K562 (cell line): ENCODE data around the gene ACY1. TPM values are rescaled to one million over a fixed set of nuclear protein-coding genes. Genes with fewer than 3 reads are reported as not detected.

Experiments
- ATAC-seq: fragments of 200-7000 bp; cut with Tn5 transposase; 3 replicates; pipeline ENCODE4 v1.9.1; 2020; ENCODE audit warnings: moderate library complexity
- BruUV-seq: library from RNA; stranded (reverse); fragments of 400-500 nt; replicated peaks from 2 replicates; lab custom pipeline; 2021; lab: Mats Ljungman, UMichigan
- CTCF ChIA-PET: fragments of 300-600 bp; formaldehyde crosslinking; extraction: SDS; loops from one replicate; lab custom pipeline; 2021; ENCODE audit warnings: low intra/inter-chr PET ratio; lab: Yijun Ruan, JAX
- POLR2A ChIA-PET: fragments of 300-600, 350-650 bp; sonication (Branson Sonifier 250); formaldehyde crosslinking; extraction: SDS; loops from one replicate; lab custom pipeline; 2021; ENCODE audit warnings: antibody characterized with exemption, inconsistent platforms; lab: Yijun Ruan, JAX
- DNase-seq, 4 experiments: peaks; one replicate each; pipeline versions ENCODE4 v3.0.0 to v3.0.0-alpha.2; 2011 to 2018; ENCODE audit warnings: low spot score in 3 of 4, mixed read lengths in 3 of 4; ENCODE audit errors: extremely low read depth in 1 of 4
- FAIRE-seq: peaks from 2 replicates; lab custom pipeline; 2011; peaks lifted over from hg19 to GRCh38; lab: Jason Lieb, UNC
- H2AFZ ChIP-seq: 2 replicates; pipeline ENCODE4 v1.6.0; 2011; ENCODE audit warnings: low read depth, low read length, control low read depth, inconsistent platforms
- H3K27ac ChIP-seq: fragments of 200-600 bp; 3 replicates; pipeline ENCODE4 v1.8.0; 2011; ENCODE audit warnings: low read depth, mild to moderate bottlenecking, control low read depth, inconsistent platforms, low read length, moderate library complexity, mixed read lengths; ENCODE audit errors: extremely low read depth
- H3K27me3 ChIP-seq, 2 experiments: fragments of 300-600 bp in 1 of 2; 2 replicates in 1 of 2; 3 replicates in 1 of 2; pipeline versions ENCODE4 v1.6.0 to v1.8.0; 2011; ENCODE audit warnings: inconsistent platforms in 2 of 2, low read length in 2 of 2, mild to moderate bottlenecking in 1 of 2, mixed read lengths in 1 of 2, moderate library complexity in 1 of 2; ENCODE audit not compliant: control insufficient read depth in 2 of 2, insufficient read depth in 2 of 2
- H3K36me3 ChIP-seq: fragments of 300-600 bp; 3 replicates; pipeline ENCODE4 v1.8.0; 2011; ENCODE audit warnings: mild to moderate bottlenecking, low read length, inconsistent platforms; ENCODE audit not compliant: control insufficient read depth, insufficient read depth
- H3K4me1 ChIP-seq, 2 experiments: fragments of 200-600 bp in 1 of 2; replicated peaks in 1 of 2; 2 replicates in 1 of 2; 3 replicates in 1 of 2; pipeline versions ENCODE4 v1.5.1 to v1.8.0; 2011; ENCODE audit warnings: inconsistent platforms in 2 of 2, low read length in 2 of 2, mild to moderate bottlenecking in 1 of 2, mixed read lengths in 1 of 2, moderate library complexity in 1 of 2; ENCODE audit not compliant: control insufficient read depth in 2 of 2, insufficient read depth in 2 of 2
- H3K4me2 ChIP-seq: 2 replicates; pipeline ENCODE4 v1.6.1; 2011; ENCODE audit warnings: low read length, control low read depth, inconsistent platforms, mixed read lengths; ENCODE audit not compliant: insufficient read depth
- H3K4me3 ChIP-seq: fragments of 200-600 bp; sonication (generic), shearing (Covaris generic); 2 replicates; pipeline ENCODE4 v1.5.1; 2016; ENCODE audit warnings: control low read depth, inconsistent platforms
- H3K79me2 ChIP-seq: fragments of 200-600 bp; 3 replicates; pipeline ENCODE4 v1.8.0; 2011; ENCODE audit warnings: low read length, inconsistent platforms; ENCODE audit not compliant: control insufficient read depth, insufficient read depth
- H3K9ac ChIP-seq, 2 experiments: 2 replicates each; pipeline versions ENCODE4 v1.6.0 to v1.6.1; 2011; ENCODE audit warnings: low read depth in 2 of 2, low read length in 2 of 2, control low read depth in 1 of 2, inconsistent platforms in 1 of 2, mild to moderate bottlenecking in 1 of 2, mixed read lengths in 1 of 2; ENCODE audit not compliant: insufficient read depth in 1 of 2
- H3K9me1 ChIP-seq: one replicate; pipeline ENCODE4 v1.6.0; 2011; ENCODE audit warnings: inconsistent platforms, mild to moderate bottlenecking, low read length, moderate library complexity; ENCODE audit not compliant: control insufficient read depth, insufficient read depth
- H3K9me3 ChIP-seq: replicated peaks from 2 replicates; pipeline ENCODE4 v1.5.1; 2011; ENCODE audit warnings: low read depth, low read length, inconsistent platforms; ENCODE audit not compliant: control insufficient read depth, insufficient read depth
- H4K20me1 ChIP-seq: replicated peaks from 2 replicates; pipeline ENCODE4 v1.6.1; 2011; ENCODE audit warnings: low read length, inconsistent platforms, mixed read lengths; ENCODE audit not compliant: control insufficient read depth, insufficient read depth
- FIP1L1 ChIP-seq: fragments of 200-400 bp; formaldehyde crosslinking; IDR thresholded peaks from 2 replicates; pipeline ENCODE4 v1.6.1; 2018; ENCODE audit warnings: mild to moderate bottlenecking, low read depth, low read length; ENCODE audit not compliant: poor library complexity, severe bottlenecking
- HDAC1 ChIP-seq, 2 experiments: fragments of 450-650 bp; IDR thresholded peaks; 2 replicates each; pipeline ENCODE4 v1.6.1; 2016 to 2017; ENCODE audit warnings: inconsistent platforms in 1 of 2, mild to moderate bottlenecking in 1 of 2, moderate library complexity in 1 of 2
- IRF1 ChIP-seq: sonication (generic); formaldehyde crosslinking; IDR thresholded peaks from 2 replicates; pipeline ENCODE4 v1.8.0; 2022; ENCODE audit warnings: missing genetic modification reagents, mild to moderate bottlenecking, borderline replicate concordance
- JUN ChIP-seq, 2 experiments: sonication (generic) in 1 of 2; formaldehyde crosslinking in 1 of 2; IDR thresholded peaks; 2 replicates each; pipeline versions ENCODE4 v1.6.1 to v1.8.0; 2012 to 2022; ENCODE audit warnings: borderline replicate concordance in 2 of 2, mild to moderate bottlenecking in 2 of 2, improper control_type of control experiment in 1 of 2, low read depth in 1 of 2, low read length in 1 of 2, missing genetic modification reagents in 1 of 2
- LCOR ChIP-seq: sonication (generic); formaldehyde crosslinking; IDR thresholded peaks from 2 replicates; pipeline ENCODE4 v1.8.0; 2022; ENCODE audit warnings: mild to moderate bottlenecking, missing genetic modification reagents
- MTF1 ChIP-seq: fragments of 250-450 bp; sonication (Bioruptor Pico); IDR thresholded peaks from 2 replicates; pipeline ENCODE4 v1.9.0; 2021; ENCODE audit warnings: moderate library complexity, mild to moderate bottlenecking, inconsistent platforms, borderline replicate concordance
- MXD1 ChIP-seq: fragments of 250-450 bp; sonication (Bioruptor Pico); IDR thresholded peaks from 2 replicates; pipeline ENCODE4 v1.8.0; 2021; ENCODE audit warnings: borderline replicate concordance, mild to moderate bottlenecking, moderate library complexity; ENCODE audit not compliant: poor library complexity, severe bottlenecking
- NCOA1 ChIP-seq: fragments of 450-650 bp; IDR thresholded peaks from 2 replicates; pipeline ENCODE4 v1.6.1; 2016; ENCODE audit warnings: low read depth
- NR2C2 ChIP-seq, 2 experiments: fragments of 200-800 bp in 1 of 2; sonication (Bioruptor generic) in 1 of 2; sonication (generic) in 1 of 2; formaldehyde crosslinking in 1 of 2; IDR thresholded peaks; 2 replicates each; pipeline versions ENCODE4 v1.6.1 to v1.8.0; 2016 to 2022; ENCODE audit warnings: mild to moderate bottlenecking in 1 of 2, missing compliant biosample characterization in 1 of 2, missing genetic modification characterization in 1 of 2, missing genetic modification reagents in 1 of 2
- PHF20 ChIP-seq: fragments of 450-650 bp; IDR thresholded peaks from 2 replicates; pipeline ENCODE4 v1.6.1; 2018; ENCODE audit not compliant: partially characterized antibody
- SIN3B ChIP-seq: fragments of 450-650 bp; IDR thresholded peaks from 2 replicates; pipeline ENCODE4 v1.6.1; 2017; ENCODE audit warnings: low read depth, mild to moderate bottlenecking, moderate library complexity
- SUPT5H ChIP-seq: fragments of 450-650 bp; IDR thresholded peaks from 2 replicates; pipeline ENCODE4 v1.6.1; 2016
- ZNF143 ChIP-seq: sonication (generic); formaldehyde crosslinking; IDR thresholded peaks from 2 replicates; pipeline ENCODE4 v1.9.0; 2022; ENCODE audit warnings: mild to moderate bottlenecking, missing genetic modification reagents
- ZNF347 ChIP-seq: fragments of 450-650 bp; formaldehyde crosslinking; IDR thresholded peaks from 2 replicates; pipeline ENCODE4 v1.4.0; 2020; ENCODE audit warnings: low read depth, mild to moderate bottlenecking, moderate library complexity
- ZNF512 ChIP-seq: IDR thresholded peaks from 2 replicates; pipeline ENCODE4 v1.6.1; 2016; ENCODE audit warnings: missing genetic modification characterization, missing compliant biosample characterization
- ZNF76 ChIP-seq: fragments of 250-450 bp; sonication (Bioruptor Pico); IDR thresholded peaks from 2 replicates; pipeline ENCODE4 v1.4.0; 2020; ENCODE audit warnings: mild to moderate bottlenecking, moderate library complexity, borderline replicate concordance
- WGBS: fragments of 100-300 bp; shearing (Covaris generic); methylation state at CpG from one replicate; pipeline ENCODE4 v1.1.6; 2016; ENCODE audit warnings: low coverage, mixed read lengths; ENCODE audit not compliant: insufficient coverage; ENCODE audit errors: missing lambda C conversion rate; 5-methylcytosine and 5-hydroxymethylcytosine counted together
- in situ Hi-C: fragments of 300-500 bp; cut with MboI; formaldehyde crosslinking; loops from 4 replicates; pipeline ENCODE4 v1.15.0; 2018; ENCODE audit warnings: inconsistent platforms, mixed read lengths
- intact Hi-C: fragments of 100-400 bp; cut with micrococcal nuclease; formaldehyde crosslinking; loops from 2 replicates; pipeline ENCODE4 v1.14.2; 2022
- polyA plus RNA-seq, 8 experiments: library from polyadenylated mRNA; depleted of rRNA in 4 of 8; stranded (reverse) in 5 of 8; unstranded in 3 of 8; fragments of >200 nt; fragmentation: Nextera tagmentation in 2 of 8; fragmentation: Illumina TruSeq in 1 of 8; extraction: Ambion mirVana in 2 of 8; extraction: Trizol in 1 of 8; gene quantifications; 2 replicates each; pipeline versions ENCODE4 v1.2.1 to v1.2.3, GENCODE V29; 2011 to 2014; ENCODE audit warnings: inconsistent platforms in 1 of 8, missing spikeins in 1 of 8
- total RNA-seq, 7 experiments: library from RNA; depleted of rRNA in 6 of 7; stranded (reverse); fragments of >200 nt in 6 of 7; fragmentation: Illumina TruSeq in 2 of 7; extraction: Trizol in 2 of 7; gene quantifications; 2 replicates each; pipeline versions ENCODE4 v1.2.1 to v1.2.3, GENCODE V29; 2011 to 2021; ENCODE audit warnings: low replicate concordance in 1 of 7

ACY1 gene
- total and polyA plus RNA-seq, 9 of the 15 experiments (the other 6 are each of a cell fraction or from before 2014, with no cell fraction given), result 70.7 to 195 (median 123) TPM

- no peak for TF ChIP-seq ZNF512 (tag)
- TF ChIP-seq HDAC1 (IDR thresholded peaks at IDR 0.05), result peak in 1 of 2 experiments; percentile 61; a peak in 1 of 4 replicates
- no peak for TF ChIP-seq MTF1
- TF ChIP-seq ZNF347 (CRISPR knock-in tag), result no peak
- no peak for TF ChIP-seq JUN (IDR thresholded peaks at IDR 0.05; ENCODE audit: borderline replicate concordance, low read depth, low read length)
- TF ChIP-seq JUN (CRISPR knock-in tag; IDR thresholded peaks at IDR 0.05; ENCODE audit: borderline replicate concordance), result no peak
- TF ChIP-seq, all 486 proteins: peak for 4
Measured at GRCh38 chr3:51941463-51941797, 41.9 kb upstream of the ACY1 start (continued).

GRCh38 chr3:51941798-51942602 lies 41.3 kb upstream of the ACY1 start, which contains the start of the genes PARP3 and RRP9:
Gene PARP3, plus strand, starts transcription at chr3:51942363. Its CDS starts 993 bp downstream, at chr3:51943356.
Gene RRP9, minus strand, starts transcription at chr3:51941904. Its CDS starts 37 bp downstream, at chr3:51941867.
- H3K4me2 ChIP-seq, result peak within 1 kb of the TSS; percentile 87
- H3K27me3 ChIP-seq, result no peaks in the 10 kb centered on the region
- under 1% methylated on average over 41 of the region's 67 CpGs for WGBS
- no peak for TF ChIP-seq ZNF143 (CRISPR knock-in tag)
- TF ChIP-seq PHF20, result peak; percentile 31
- TF ChIP-seq NR2C2 (CRISPR knock-in tag; IDR thresholded peaks at IDR 0.05), result no peak
- TF ChIP-seq NR2C2 (tag; IDR thresholded peaks at IDR 0.05), result peak; percentile 95
- TF ChIP-seq ZNF76 (CRISPR knock-in tag), result no peak
- TF ChIP-seq SIN3B, result no peak; the same call in 1 of the 2 replicates
- TF ChIP-seq MXD1 (CRISPR knock-in tag), result peak; percentile 90
- TF ChIP-seq SUPT5H, result peak; percentile 58; the same call in 1 of the 2 replicates
- peak; percentile 88 for TF ChIP-seq FIP1L1
- 0 out of 2 replicates have a peak, but pooled peaks have one; percentile 38 for TF ChIP-seq LCOR (CRISPR knock-in tag)
- TF ChIP-seq NCOA1, result no peak
- TF ChIP-seq IRF1 (CRISPR knock-in tag), result no peak

More at GRCh38 chr3:51941798-51942602, 41.3 kb upstream of the ACY1 start, which contains the start of the genes PARP3 and RRP9:
- ChIA-PET POLR2A (interaction anchor here (0.5 to 1.3 kb wide), 9 partner anchors 12 to 1280 kb away, joined by 3 to 6 read pairs (median 4); partner anchors contain the start of gene ACY1), CTCF (interaction anchor here (1.0 kb wide), 1 partner anchor 202 kb away, joined by 4 read pairs; no protein-coding TSS in a partner anchor)
- peaks cover 5% of the 10 kb centered on the region for H3K9me1 ChIP-seq
- H3K27ac ChIP-seq, result peak within 1 kb of the TSS; percentile 88
- peaks cover 35% of the 10 kb centered on the region; the same call in 2 of the 3 replicates for H3K36me3 ChIP-seq
- peak; percentile 96 for ATAC-seq
- H3K4me3 ChIP-seq, result peak within 1 kb of the TSS; percentile 90
- peak; percentile 93 to 99 (median 96) for DNase-seq
- intact Hi-C loops (loop anchor here (1.0 to 5.0 kb wide), 5 partner anchors 32 to 200 kb away; partner anchors contain the start of genes ABHD14B, DUSP7 and RPL29), in situ Hi-C loops (no loop called here)
- peaks cover 35% of the 10 kb centered on the region for H3K79me2 ChIP-seq
- H4K20me1 ChIP-seq, result no peaks in the 10 kb centered on the region
- no peaks in the 10 kb centered on the region for H3K9me3 ChIP-seq
- peak within 1 kb of the TSS; percentile 86 to 92 for H3K9ac ChIP-seq
- BruUV-seq, result TSS peak; percentile 92
- H3K4me1 ChIP-seq, result peaks cover 19 to 33% of the 10 kb centered on the region in 2 experiments; a peak in 4 of 5 replicates
- FAIRE-seq, result peak; percentile 99
- peak within 1 kb of the TSS; percentile 87 for H2AFZ ChIP-seq
